Measurements from ENCODE around the gene EEF1G. TPM values are rescaled to one million over a fixed set of nuclear protein-coding genes. Genes with fewer than 3 reads are reported as not detected.

The EEF1G gene
- total and polyA plus RNA-seq, 2 of the 13 experiments (the other 11 are each of a cell fraction or from before 2014, with no cell fraction given), result 1,787 to 2,144 TPM

- no peak for TF ChIP-seq TFDP2 (CRISPR knock-in tag; IDR thresholded peaks at IDR 0.05)
- TF ChIP-seq ZNF562 (CRISPR knock-in tag; IDR thresholded peaks at IDR 0.05; ENCODE audit: borderline replicate concordance), result no peak
- 0 out of 2 replicates have a peak, but pooled peaks have one; percentile 34 for TF ChIP-seq CENPBD1 (CRISPR knock-in tag; IDR thresholded peaks at IDR 0.05; ENCODE audit: borderline replicate concordance, low read depth)
- TF ChIP-seq TBX2 (CRISPR knock-in tag; IDR thresholded peaks at IDR 0.05; ENCODE audit: borderline replicate concordance), result no peak; the same call in 1 of the 2 replicates
- no peak for TF ChIP-seq AGO2 (optimal IDR thresholded peaks at IDR 0.05; ENCODE audit: low read depth, low read length)
- no peak for TF ChIP-seq TSC22D2 (CRISPR knock-in tag; IDR thresholded peaks at IDR 0.05; ENCODE audit: borderline replicate concordance)
- TF ChIP-seq FUBP1 (CRISPR knock-in tag; IDR thresholded peaks at IDR 0.05; ENCODE audit: borderline replicate concordance), result no peak
- no peak for TF ChIP-seq KDM5B (CRISPR knock-in tag; IDR thresholded peaks at IDR 0.05; ENCODE audit: borderline replicate concordance)
- no peak for TF ChIP-seq ZNF468 (CRISPR knock-in tag; IDR thresholded peaks at IDR 0.05)
- no peak for TF ChIP-seq HOXA9 (CRISPR knock-in tag; IDR thresholded peaks at IDR 0.05; ENCODE audit: borderline replicate concordance)
- TF ChIP-seq SIX4 (CRISPR knock-in tag; IDR thresholded peaks at IDR 0.05), result peak; percentile 67; the same call in 1 of the 2 replicates
- TF ChIP-seq FOXK1 (CRISPR knock-in tag; IDR thresholded peaks at IDR 0.05; ENCODE audit: borderline replicate concordance, low read depth), result peak; percentile 82; the same call in 1 of the 2 replicates
- no peak for TF ChIP-seq NKX3-1 (CRISPR knock-in tag; IDR thresholded peaks at IDR 0.05)
- peak; percentile 77; the same call in 1 of the 2 replicates for TF ChIP-seq GATAD2A (CRISPR knock-in tag; IDR thresholded peaks at IDR 0.05)
- TF ChIP-seq ZNF501 (CRISPR knock-in tag; IDR thresholded peaks at IDR 0.05), result peak; percentile 57; the same call in 1 of the 2 replicates
- TF ChIP-seq BORCS8-MEF2B (CRISPR knock-in tag; IDR thresholded peaks at IDR 0.05), result no peak
- no peak for TF ChIP-seq NR2F2 (IDR thresholded peaks at IDR 0.05; ENCODE audit: borderline replicate concordance, low read depth)
- no peak for TF ChIP-seq RNF2 (conservative IDR thresholded peaks at IDR 0.05; ENCODE audit: low read depth)
- TF ChIP-seq ZNF841 (CRISPR knock-in tag; IDR thresholded peaks at IDR 0.05; ENCODE audit: borderline replicate concordance), result no peak
- no peak for TF ChIP-seq ZNF740 (CRISPR knock-in tag; IDR thresholded peaks at IDR 0.05)
- TF ChIP-seq FOXK2 (IDR thresholded peaks at IDR 0.05), result no peak
- no peak for TF ChIP-seq MEIS1 (CRISPR knock-in tag; IDR thresholded peaks at IDR 0.05; ENCODE audit: borderline replicate concordance)
- TF ChIP-seq ZNF44 (CRISPR knock-in tag; IDR thresholded peaks at IDR 0.05), result no peak
- peak; percentile 71 for TF ChIP-seq ZNF18 (CRISPR knock-in tag; IDR thresholded peaks at IDR 0.05; ENCODE audit: insufficient replicate concordance)
- no peak for TF ChIP-seq TOPORS (CRISPR knock-in tag; IDR thresholded peaks at IDR 0.05)
- no peak for TF ChIP-seq RFXANK (CRISPR knock-in tag; IDR thresholded peaks at IDR 0.05)
- TF ChIP-seq ZNF850 (CRISPR knock-in tag; conservative IDR thresholded peaks at IDR 0.05), result no peak
These were observed 25.9 kb downstream of the EEF1G start (continued) for GRCh38 chr11:62547691-62548281.

All from HepG2 (cell line).